HG03565 (cell line): ENCODE data around the gene DNAJC11.
"Not testable (repeated sequence)": the region's sequence is repeated elsewhere in the genome, so short reads cannot be mapped to it uniquely, and the experiment has no call there.

Experiments
- ATAC-seq: cut with Tn5 transposase; IDR thresholded peaks from one replicate; pipeline ENCODE4 v1.9.1; 2021; ENCODE audit warnings: mild to moderate bottlenecking, moderate library complexity; ENCODE audit not compliant: unreplicated experiment

Gene DNAJC11, protein sequence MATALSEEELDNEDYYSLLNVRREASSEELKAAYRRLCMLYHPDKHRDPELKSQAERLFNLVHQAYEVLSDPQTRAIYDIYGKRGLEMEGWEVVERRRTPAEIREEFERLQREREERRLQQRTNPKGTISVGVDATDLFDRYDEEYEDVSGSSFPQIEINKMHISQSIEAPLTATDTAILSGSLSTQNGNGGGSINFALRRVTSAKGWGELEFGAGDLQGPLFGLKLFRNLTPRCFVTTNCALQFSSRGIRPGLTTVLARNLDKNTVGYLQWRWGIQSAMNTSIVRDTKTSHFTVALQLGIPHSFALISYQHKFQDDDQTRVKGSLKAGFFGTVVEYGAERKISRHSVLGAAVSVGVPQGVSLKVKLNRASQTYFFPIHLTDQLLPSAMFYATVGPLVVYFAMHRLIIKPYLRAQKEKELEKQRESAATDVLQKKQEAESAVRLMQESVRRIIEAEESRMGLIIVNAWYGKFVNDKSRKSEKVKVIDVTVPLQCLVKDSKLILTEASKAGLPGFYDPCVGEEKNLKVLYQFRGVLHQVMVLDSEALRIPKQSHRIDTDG

DNA sequence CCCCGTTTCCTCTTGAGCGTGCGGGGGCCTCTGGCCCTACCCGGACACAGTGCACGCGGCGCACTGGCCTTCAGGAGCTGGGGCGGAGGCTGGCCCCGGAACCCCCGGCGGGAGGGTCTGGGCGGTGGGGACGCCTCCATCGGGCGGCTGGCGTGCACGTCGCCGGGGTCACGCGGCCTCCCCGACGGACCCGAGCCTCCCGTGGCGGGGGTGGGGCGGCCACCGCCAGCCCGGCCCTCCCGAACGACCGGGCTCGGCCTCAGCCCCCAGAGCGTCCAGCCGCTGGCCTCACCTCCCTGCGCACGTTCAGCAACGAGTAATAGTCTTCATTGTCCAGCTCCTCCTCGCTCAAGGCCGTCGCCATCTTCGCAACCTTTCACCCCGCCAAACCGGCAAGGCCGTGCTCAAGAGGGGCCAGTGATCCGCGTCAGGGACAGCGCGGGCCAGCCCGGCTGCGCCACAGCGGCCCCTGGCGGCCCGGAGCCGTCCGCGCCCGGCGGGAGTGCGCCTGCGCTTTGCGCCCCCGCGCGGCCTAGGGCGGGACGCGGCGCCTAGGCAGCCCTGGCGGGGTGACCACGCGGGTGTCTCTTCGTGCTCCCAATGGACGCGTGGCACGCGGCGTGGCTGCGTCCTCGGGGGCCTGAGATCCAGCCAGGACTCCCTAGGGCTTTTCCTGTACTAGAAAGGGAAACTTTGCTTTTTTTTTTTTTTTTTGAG is at the start of gene DNAJC11:
Gene DNAJC11 (minus strand): TSS at position 380 of the 717 bp plus-strand sequence. CDS start 16 bp downstream, at position 364.
- peak; percentile 80 for ATAC-seq

- ATAC-seq, result no peak
These were observed 48.9 kb upstream of the DNAJC11 start for GRCh38 chr1:6750490-6750889.

- ATAC-seq, result no peak
These were observed 46.1 kb upstream of the DNAJC11 start for GRCh38 chr1:6747674-6748073.

DNA sequence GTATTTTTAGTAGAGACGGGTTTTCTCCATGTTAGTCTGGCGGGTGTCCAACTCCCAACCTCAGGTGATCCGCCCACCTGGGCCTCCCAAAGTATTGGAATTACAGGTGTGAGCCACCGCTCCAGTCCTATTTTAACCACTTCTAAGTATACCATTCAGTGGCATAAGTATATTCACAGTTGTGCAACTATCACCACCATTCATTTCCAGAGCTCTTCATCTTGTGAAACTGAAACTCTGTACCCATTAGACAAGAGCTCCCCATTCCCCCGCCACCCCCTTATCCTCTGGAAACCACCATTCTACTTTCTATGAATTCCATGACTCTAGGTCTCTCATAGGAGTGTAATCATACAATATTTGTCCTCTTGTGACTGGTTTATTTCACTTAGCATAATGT is 43.5 kb upstream of the DNAJC11 start:
- no peak for ATAC-seq

DNA sequence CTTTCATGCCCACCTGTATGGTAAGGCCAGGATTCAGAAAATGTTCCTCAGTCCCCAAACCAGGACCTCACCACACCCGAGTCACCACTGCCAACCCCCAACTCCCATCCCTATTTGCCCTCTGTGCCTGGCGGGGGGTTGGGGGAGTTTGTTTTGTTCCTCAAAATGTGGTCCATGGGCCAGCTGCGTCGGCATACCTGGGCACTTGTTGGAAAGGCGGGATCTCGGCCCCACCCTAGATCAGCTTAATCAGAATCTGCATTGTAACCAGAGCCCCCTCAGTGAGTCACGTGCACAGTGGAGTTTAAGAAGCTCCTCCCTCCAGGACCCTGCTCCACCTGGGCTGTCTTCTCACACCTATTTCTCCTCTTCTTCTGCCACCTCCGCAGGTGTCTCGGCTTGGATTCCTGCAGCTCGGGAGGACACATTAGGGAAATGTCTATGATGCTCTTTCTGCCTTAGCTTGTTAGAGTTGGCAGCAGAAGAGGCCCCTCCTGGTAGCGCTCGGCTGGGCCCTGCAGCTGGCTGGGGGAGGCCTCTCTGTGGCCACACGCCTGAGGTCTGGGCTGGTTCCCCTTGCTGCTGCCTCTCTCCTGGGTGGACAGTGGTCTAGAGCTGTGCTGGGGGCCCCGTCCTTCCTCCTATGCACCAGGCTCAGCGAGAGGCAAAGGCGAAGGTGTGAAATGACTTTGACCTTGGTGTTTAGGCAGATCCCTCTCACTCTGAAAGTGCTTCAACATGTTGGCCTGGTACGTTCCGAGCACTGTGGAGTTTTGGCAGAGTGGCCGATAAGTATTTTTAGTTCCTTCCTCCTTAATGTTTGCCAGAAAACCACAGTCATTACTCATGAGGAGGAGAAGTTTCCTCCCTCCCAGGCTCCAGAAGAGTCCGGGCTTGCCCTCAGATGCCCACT is 41.8 kb upstream of the DNAJC11 start:
- no peak for ATAC-seq

GRCh38 chr1:6742676-6743188 is 41.1 kb upstream of the DNAJC11 start:
- not testable (repeated sequence) for ATAC-seq

DNA sequence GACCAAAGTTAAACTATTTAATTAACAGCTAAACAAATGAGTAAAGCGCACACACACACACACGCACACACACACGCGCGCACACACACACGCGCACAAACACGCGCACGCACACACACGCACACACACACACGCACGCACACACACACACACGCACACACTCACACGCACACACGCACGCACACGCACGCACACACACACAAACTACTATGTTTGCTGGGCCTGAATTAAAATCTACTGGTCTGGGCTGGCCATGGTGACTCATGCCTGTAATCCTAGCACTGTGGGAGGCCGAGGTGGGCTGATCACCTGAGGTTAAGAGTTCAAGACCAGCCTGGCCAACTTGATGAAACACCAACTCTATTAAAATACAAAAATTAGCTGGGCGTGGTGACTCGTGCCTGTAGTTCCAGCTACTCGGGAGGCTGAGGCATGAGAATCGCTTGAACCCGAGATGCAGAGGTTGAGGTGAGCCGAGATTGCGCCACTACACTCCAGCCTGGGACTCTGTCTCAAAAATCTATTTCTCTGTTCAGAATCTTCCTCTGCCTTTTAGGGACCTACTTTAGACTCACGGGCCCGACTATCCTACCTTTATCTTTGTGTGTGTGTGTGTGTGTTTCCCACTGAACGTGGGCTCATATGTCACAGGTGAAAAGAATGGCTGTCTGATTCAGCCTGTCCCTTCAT is 37.5 kb upstream of the DNAJC11 start:
- no peak for ATAC-seq

DNA sequence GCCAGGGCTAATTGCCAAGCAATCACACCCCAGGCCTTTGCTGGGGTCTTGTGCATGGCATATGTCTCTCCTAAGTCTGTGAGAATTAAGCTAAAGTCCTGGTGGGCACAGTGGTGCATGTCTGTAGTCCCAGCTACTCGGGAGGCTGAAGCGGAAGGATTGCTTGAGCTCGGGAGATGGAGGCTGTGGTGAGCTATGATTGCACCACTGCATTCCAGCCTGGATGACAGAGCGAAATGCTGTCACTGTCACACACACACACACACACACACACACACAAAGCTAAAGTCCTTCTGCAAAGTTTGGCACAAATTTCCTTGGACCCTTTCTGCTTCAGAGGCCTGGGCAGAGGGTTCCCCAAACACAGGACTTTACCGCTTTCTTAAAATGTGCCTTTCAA is 31.3 kb upstream of the DNAJC11 start:
- ATAC-seq, result no peak

DNA sequence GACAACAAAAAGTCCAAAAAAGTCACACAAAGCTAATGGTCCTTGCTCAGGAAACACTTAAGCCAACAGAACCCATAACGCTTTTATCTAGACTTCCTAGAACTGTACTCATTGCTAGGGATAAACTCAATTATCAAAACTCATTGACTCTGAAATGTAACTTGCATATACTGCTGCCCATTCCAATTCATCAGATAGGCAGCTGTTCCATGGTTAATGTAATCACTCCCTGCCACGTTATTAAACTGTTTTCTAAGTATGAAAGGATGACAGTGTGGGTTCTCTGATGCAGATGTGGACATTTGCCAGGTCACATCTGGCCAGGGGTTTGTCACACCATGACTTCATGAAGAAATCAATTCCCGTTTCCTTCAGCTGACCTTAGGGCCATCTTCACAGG is 30.3 kb upstream of the DNAJC11 start:
- no peak for ATAC-seq

DNA sequence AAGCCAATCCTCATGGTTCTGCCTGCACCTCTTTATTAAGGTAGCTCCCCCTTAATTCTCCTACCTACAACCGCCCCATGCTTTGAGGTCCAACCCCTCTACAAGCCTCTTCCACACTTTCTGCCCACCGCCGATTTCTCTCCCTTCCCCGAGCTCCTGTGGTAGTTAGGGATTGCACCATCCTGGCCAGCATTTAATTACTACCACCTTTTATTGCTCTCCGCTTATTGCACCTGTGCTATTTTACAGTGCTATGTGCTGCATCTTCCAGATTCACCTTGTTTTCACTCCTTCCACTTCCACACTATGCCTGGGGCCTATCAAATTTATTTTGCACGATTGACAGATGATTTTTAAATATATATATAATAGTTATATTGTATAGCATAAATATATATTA is 29.3 kb upstream of the DNAJC11 start:
- no peak for ATAC-seq

GRCh38 chr1:6730473-6730872 is 28.9 kb upstream of the DNAJC11 start:
- ATAC-seq, result no peak

GRCh38 chr1:6727535-6727934 is 25.9 kb upstream of the DNAJC11 start:
- ATAC-seq, result no peak

DNA sequence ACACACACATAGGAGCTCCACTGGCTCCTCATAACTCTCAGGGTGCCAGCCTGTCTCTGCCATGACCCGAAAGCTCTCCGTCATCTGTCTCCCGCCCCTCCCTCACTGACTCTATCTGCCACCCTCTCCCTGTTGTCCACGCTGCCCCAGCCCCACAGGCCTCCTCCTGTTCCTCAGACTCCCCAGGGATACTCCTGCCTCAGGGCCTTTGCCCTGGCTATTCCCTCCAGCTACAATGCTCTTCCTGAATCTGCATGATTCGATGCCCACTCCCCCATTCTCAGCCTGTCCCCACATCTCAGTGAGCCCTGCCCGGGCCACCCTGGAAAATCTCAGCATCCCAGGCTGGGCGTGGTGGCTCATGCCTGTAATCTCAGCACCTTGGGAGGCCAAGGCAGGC is 24.6 kb upstream of the DNAJC11 start:
- ATAC-seq, result no peak

DNA sequence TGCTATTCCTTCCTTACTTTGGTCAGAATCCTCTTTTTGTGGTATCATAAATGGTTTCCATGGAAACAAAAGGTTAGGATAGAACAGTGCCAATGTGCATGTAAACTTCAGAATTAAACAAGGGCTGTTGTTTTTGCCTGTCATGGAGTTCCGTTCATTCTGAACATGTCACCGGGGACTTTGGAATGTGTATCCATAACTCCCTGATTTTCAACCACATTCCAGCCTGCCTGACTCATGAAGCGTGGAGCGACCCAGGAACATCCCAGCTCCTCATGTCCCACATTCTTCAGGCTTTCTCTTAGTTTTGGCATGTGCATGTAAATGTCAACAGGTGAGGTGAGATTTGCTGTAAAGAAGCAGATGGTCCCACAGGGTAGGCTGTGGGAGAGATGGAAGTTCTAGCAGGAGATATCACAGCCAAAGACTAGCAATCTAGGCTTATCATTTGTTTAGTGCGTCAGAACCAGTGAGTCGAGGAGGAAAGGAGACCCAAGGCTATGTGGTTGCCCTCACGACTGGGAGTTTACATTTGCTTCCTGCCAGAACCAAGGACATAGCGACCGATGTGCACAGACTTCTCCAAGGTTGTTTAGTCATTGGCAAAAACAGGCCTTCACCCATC is 23.0 kb upstream of the DNAJC11 start:
- no peak for ATAC-seq

DNA sequence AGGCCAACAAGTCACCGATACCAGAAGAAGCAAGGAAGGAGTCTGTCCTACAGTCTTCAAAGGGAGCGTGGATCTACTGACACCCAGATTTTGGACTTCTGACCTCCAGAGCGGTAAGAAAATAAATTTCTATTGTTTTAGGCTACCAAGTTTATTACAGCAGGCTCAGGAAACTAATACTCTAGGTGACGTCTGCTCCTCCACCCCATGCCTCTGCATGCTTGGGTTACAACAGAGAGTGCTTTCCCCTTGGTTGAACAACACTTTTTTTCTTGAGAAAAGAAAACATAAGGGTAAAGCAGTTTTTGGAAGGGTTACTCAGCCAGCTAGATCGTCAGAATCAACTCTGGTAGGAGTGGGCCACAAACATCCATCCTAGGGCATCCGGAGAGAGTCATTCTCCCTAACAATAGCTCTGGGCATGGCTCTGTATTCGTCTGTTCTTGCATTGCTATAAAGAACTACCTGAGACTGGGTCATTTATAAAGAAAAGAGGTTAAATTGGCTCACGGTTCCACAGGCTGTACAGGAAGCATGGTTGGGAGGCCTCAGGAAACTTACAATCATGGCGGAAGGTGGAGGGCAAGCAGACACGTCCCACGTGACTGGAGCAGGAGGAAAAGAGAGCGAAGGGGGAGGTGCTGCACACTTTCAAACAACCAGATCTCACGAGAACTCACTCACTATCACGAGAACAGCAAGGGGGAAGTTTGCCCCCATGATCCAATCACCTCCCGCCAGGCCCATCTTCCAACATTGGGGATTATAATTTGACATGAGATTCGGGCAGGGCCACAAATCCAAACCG is 22.2 kb upstream of the DNAJC11 start:
- no peak for ATAC-seq

DNA sequence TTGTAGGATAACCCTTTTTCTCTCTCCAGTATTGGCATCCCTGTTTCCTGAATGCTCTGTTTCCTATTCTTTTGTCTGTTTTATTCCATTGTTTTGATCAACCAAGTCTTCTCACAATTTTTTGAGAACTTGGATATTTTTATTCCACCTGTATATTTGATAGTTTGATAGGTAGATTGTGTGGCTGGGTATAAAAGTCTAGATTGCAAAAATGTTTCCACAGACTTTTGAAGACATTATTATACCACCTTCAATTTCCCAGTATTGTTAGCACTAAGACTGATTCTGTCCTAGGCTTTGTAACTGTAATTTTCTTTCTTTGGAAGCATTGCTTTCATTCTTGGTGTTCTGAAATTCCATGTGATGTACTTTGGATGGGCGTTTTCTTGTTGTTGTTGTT is 9.6 kb upstream of the DNAJC11 start:
- no peak for ATAC-seq

DNA sequence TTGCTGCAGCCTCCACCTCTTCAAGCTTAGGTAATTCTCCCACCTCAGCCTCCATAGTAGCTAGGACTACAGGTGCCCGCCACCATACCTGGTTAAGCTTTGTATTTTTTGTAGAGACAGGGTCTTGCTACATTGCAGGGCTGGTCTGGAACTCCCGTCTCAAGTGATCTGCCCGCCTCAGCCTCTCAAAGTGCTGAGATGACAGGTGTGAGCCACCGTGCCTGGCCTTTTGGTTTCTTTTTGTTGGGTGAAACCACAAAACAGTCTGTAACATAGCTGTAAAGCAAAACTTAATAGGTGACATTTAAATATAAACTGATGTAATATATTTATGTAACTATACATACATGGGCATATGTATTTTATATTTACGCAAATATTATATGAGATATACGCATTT is 3.1 kb upstream of the DNAJC11 start:
- no peak for ATAC-seq

GRCh38 chr1:6703016-6703415 is 1.4 kb upstream of the DNAJC11 start:
- no peak for ATAC-seq
